HG02840 (cell line): Measurements from ENCODE around the gene BMP7.
"Not testable (repeated sequence)": the region's sequence is repeated elsewhere in the genome, so short reads cannot be mapped to it uniquely, and the experiment has no call there.

Experiments
- ATAC-seq: cut with Tn5 transposase; IDR thresholded peaks from one replicate; pipeline ENCODE4 v1.9.1; 2021; ENCODE audit warnings: mild to moderate bottlenecking, moderate library complexity, moderate number of reproducible peaks; ENCODE audit not compliant: unreplicated experiment, low FRiP score

Gene BMP7

GRCh38 chr20:57252559-57253162 lies 13.8 kb downstream of the BMP7 start:
- no peak for ATAC-seq

- no peak for ATAC-seq
Measured at GRCh38 chr20:57251949-57252348, 14.5 kb downstream of the BMP7 start.

GRCh38 chr20:57251344-57251743 lies 15.1 kb downstream of the BMP7 start:
- no peak for ATAC-seq

DNA sequence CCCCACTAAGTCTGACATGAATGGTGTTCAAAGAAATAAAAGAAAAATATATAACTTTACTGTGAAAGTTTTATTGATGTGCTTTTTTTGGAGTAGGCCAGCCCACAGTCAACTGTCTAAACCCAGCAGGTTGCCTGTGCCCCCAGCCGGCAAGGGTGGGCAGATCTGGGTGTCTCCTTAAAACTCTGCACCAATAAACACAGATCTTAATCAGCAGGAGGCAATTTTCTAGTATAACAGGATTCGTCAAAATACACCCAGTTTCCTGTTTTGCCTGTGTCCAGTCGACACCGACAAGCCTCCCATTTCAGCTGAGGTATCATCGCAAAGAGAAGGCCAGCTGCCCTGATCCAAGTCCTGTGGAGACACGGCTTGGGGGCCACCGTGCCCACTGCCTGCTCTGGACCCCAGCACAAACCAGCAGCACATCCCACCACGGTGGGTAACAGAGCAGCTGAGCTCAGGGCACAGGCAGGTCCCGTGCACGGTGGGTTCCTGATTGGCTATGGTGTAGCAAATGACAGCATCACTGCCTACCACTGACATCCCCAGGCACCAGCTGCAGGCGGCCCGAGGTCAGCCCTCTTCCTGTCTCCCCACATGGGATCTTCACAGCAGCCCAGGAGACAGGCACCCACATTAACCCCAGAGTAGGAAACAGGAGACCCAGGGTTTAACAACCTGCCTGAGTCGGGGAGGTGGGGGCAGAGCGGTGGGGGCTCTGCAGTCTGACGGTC lies 15.7 kb downstream of the BMP7 start:
- ATAC-seq = no peak

DNA sequence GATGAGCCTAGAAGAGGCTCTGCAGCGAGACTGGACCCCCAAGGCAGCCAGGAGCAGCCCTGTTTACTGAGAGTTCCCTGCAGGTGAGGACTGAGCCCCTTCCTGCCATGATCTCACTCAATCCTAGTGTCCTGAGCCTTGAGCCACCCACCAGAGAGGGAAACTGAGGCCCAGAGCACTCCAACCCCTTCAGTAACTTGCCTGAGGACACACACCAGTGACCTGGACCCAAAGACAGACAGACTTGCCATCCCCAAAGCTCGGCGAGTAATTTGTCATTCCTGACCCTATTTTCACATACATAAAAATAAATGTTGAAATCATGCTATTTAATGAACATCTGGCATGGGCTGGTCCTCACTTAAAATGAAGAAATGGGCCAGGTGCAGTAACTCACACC lies 16.7 kb downstream of the BMP7 start:
- no peak for ATAC-seq

- no peak for ATAC-seq
Measured at GRCh38 chr20:57249073-57249472, 17.4 kb downstream of the BMP7 start.

DNA sequence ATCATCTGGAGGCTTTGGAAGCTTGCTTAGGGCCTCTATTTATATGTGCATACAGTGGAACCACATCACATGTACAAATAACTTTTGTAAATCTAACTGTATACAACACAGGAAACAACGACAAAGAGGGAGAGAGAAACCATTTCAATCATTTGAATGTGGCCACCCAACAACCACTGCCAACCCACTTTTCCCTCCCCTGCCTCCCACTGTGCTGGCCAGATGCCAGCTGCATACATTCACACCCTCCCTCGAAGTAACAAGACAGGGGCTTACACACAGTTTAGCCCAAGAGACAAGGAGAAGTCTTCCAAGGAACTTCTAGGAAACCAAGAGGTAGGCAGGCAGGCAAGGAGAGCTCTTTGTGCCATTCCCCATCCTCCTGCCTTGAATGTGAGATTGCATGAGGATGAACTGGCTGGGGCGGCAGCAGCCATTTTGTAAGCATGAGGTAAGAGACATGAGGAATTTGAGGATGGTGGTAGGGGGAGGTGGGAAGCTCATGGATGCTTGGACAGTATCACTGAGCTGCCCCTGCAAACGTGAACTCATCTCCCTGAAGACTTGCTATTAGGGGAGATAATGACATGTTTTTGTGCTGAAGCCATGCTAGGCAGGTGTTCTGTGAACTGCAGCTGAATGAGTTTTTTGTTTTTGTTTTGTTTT lies 18.2 kb downstream of the BMP7 start:
- ATAC-seq = no peak

DNA sequence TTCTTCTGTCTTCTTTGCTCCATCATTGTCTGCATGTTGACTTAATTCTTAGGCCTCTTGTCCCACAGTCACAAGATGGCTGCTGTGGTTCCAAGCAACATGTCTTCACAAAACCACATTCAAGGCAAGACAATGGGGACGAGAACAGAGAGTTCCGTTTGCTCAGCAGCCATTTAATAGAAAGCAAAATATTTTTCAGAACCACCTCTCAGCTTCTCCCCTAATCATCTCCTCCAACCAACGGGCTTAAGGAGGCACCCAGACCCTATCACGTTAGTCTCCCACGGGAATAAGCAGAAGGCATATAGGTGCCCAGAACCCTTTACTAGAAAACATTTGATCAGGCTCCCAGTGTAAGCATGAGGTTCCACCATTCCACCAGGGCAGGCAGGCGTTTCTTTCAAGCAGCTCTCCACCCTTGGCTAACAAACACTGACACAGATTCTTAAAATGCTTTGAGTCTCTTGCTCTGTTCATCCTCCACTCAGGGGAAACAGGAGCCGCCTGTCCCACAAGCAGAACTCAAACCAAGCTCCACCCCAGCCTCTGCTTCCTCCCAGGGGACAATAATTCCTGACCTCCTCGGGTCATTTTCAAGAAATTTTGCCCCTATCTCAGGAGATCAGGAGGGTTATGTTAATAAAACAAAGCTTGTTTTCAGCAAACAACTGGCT lies 19.0 kb downstream of the BMP7 start:
- no peak for ATAC-seq

DNA sequence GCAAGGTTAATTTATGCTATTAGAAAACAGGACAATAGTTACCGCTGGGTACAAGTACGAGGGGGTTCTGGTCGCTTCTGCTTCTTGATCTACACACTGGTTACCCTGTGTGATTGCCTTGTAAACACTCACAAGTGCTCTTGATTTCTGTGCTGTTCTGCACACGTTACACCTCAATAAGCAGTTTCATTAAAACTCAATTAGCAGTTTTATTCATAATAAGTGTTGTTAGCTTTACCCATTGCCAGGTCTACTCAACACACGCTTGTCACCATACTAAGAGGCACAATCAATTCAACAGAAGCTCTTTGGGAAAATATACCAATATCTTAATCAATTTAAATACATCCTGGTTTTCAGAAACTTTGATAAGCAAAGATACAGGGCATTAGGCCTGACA lies 20.4 kb downstream of the BMP7 start:
- ATAC-seq = no peak

DNA sequence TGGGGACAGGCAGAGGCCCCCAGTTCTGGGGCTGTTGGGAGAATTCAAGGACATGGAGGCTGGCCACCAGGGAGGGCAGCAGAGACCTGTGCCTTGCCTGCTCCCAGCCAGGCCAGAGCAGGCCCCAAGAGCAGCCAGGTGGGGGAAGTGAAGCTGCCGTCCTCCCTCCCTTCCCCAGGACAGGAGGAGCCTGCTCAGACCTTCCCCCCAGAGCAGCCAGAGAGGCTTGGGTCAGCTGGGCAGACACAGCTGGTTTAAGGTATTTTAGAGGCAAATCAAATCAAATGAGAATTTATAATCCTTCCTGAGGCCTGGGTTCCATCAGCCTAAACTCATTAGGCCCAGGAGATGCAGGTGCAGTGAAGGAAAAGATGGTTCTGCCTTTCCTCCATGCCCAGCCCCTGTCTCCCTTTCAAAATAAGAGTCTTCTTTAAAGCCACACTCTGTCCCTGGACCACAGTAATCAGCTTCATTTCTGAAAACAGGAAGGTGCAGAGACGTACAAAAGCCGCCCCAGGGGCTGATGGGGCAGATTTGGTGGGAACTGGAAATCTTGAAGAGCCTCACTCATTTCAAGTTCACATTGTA lies 21.7 kb downstream of the BMP7 start:
- ATAC-seq = no peak

DNA sequence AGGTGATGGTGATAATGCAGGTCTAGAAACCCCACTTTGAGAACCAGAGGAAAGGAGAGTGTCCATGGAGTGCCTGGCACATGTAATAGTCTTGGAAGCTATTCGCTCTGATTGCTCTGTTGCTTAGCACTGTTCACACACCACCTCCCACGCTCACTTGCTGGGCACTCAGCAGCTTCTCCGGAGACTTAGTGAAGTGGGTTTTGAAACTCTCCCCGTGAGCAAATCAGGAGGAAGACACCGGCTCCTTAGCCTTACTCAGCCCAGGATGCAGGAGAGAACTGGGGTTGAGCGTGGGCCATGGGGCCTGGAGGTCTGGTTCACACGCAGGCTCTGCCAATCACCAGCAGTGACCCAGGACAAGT lies 22.2 kb downstream of the BMP7 start:
- ATAC-seq = no peak

GRCh38 chr20:57243480-57244220 lies 22.8 kb downstream of the BMP7 start:
- no peak for ATAC-seq

DNA sequence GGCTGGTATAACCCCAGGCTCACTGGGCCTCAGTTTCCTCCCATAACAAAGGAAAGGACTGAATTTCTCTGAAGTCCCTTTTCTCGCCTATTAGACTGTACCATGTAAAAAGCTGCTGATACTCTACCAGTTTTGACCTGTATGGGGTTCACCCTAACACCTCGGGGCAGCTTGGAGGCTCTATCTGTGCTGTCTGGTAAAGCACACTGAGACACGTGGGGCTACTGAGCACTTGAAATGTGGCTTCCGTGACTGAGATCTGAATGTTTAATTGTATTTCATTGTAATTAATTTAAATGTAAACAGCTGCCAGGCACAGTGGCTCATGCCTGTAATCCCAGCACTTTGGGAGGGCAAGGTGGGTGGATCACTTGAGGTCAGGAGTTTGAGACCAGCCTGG lies 24.0 kb downstream of the BMP7 start:
- ATAC-seq = no peak

DNA sequence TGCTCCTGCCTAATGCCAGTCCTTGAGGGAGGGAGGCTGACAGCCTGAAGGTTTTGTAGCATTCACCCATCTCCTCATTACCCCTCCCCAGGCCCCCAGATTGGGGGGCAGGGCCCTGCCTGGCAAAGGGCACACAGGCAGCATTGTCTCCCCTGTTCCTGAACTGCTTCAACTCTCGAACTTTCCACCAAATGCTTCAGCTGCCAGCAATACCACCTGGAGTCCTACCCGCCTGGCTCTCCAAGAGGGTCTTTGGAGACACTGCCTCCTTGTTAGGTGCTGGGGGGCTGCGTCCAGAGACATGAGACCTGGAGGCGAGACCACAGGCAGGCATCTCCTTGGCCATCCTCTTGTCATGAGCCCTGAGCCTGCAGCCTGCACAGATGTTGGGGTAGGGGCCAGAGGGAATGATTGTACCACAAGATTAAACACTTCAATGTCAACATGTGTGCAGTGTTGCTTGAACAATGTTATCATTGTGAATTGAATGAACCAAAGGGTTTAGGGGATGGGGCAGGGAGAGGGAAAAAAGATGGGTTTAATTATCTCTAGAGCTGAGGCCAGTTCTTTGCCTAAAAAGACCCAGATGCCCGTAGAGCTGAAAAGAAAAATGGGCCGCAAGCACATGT lies 25.0 kb downstream of the BMP7 start:
- no peak for ATAC-seq

DNA sequence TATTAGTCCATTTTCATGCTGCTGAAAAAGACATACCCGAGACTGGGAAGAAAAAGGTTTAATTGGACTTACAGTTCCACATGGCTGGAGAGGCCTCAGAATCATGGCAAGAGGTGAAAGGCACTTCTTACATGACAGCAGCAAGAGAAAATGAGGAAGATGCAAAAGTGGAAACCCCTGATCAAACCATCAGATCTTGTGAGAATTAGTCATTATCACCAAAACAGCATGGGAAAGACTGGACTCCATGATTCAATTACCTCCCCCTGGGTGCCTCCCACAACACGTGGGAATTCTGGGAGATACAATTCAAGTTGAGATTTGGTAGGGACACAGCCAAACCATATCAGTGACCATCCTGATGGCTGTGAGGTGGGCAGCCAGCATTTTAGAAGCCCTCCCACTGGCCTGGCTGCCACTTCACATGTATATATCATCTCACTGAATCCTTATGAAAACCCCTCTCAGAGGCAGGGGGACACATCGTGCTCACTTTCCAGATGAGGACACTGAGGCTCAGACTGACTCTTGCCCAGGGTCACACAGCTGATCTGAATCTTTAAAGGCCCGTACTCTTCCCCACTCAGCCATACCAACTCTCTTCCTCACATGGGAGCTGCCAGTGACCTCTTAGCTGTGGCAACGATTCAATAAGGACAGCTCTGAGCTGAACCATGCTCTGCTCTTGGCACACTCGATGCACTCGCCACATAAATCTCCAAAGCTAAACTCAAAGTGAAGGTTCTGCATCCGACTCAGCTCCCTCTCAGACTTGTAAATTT lies 25.7 kb downstream of the BMP7 start:
- no peak for ATAC-seq

- not testable (repeated sequence) for ATAC-seq
Measured at GRCh38 chr20:57239725-57240124, 26.7 kb downstream of the BMP7 start.

- not testable (repeated sequence) for ATAC-seq
Measured at GRCh38 chr20:57239324-57239723, 27.1 kb downstream of the BMP7 start.

DNA sequence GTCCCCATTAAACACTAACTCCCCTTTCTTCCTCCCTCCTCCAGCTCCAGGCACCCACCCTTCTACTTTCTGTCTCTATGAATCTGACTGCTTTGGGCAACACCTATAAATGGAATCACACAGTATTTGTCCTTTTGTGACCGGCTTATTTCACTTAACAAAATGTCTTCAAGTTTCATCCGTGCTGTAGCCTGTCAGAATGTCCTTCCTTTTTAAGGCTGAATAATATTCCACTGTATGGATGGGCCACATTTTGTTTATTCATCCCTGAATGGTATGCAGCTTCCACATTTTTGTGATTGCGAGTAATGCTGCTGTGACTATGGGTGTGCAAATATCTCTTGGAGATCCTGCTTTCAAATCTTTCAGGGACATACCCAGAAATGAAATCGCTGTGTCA lies 28.4 kb downstream of the BMP7 start:
- ATAC-seq = no peak

DNA sequence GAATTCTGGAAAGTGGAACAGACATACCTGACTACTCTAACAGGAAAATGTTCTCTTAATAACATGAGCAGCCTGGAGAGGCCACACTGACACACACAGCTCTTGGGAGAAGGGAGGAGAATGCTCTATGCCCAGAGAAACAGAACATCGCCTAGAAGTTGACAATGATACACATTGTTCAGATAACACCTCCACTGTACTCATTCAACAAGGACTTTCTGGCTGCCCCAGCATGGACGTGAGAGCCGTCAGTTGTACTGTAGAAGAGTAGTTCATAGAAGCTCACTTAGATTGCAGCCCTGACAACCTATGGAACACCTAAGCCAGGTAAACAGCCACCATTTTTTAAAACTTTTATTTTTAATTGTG lies 28.9 kb downstream of the BMP7 start:
- ATAC-seq = no peak
